GM12891 (cell line): ENCODE measurements around the gene CBFB.

ENCODE experiments used
- POLR2A ChIP-seq: IDR thresholded peaks from 2 replicates; pipeline ENCODE4 v1.6.1; 2011; ENCODE audit warnings: low read depth, low read length, control low read depth
- POLR2AphosphoS5 ChIP-seq: IDR thresholded peaks from 2 replicates; pipeline ENCODE4 v1.6.1; 2011; ENCODE audit warnings: low read depth, low read length, control low read depth
- TAF1 ChIP-seq: IDR thresholded peaks from 2 replicates; pipeline ENCODE4 v1.6.1; 2011; ENCODE audit warnings: low read depth, low read length, control low read depth

- TF ChIP-seq POLR2A (no peak), TAF1 (no peak), POLR2AphosphoS5 (no peak)
These were observed 12.8 kb upstream of the CBFB start for GRCh38 chr16:67016143-67016542.
